Activated CD4-positive, CD25-positive, alpha-beta regulatory T cell treated with anti-CD3 and anti-CD28 coated beads, Interleukin-2, amount 50 U/mL, for 72 hours (primary cell): Measurements from ENCODE around the gene SAMSN1.
"Not testable (repeated sequence)": the region's sequence is repeated elsewhere in the genome, so short reads cannot be mapped to it uniquely, and the experiment has no call there.

Source experiments
- DNase-seq: peaks from one replicate; pipeline ENCODE4 v3.0.0; 2021

SAMSN1 gene

DNA sequence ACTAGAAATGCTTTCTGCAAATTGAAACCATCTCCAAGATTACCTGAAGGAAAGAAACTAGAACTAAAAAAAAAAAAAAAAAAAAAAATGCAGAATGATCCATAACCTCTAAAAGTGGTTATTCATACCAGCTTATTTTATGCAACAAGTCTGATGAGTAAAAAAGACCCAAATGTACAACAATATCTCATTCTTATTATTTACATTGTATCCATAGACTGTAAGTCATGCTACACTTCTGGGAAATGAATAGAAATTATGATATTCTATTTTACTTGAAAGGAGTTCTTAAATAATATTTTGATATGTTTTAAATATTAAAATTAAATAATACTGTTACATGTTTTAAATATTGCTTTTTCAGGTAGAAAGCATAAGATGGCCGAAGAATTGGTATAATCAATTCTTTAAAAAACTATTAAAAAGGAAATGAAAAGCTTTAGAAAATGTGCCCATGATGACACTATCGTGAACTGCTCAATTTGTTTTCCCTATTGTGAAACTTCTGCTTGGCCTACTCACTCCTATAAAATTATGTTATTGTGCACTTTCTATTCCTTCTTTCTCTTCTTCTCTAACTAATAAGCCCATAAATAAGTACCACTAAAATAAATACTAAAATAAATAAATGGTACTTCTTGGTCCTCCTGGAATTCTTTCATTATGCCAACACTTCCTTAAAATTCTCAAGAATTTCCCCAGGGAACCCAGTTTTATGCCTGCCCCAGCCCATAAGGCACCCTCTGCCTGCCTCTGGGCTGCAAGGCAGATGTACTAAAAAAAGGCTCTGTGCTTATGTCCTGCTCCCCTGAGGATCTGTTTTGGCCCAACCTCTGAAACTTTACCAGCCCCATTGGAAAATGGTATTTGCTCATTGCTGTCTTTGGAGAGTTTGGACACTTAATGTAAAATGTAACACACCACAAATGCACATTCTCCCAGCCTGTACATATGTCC, 18.1 kb downstream of the SAMSN1 start:
- no peak for DNase-seq

DNA sequence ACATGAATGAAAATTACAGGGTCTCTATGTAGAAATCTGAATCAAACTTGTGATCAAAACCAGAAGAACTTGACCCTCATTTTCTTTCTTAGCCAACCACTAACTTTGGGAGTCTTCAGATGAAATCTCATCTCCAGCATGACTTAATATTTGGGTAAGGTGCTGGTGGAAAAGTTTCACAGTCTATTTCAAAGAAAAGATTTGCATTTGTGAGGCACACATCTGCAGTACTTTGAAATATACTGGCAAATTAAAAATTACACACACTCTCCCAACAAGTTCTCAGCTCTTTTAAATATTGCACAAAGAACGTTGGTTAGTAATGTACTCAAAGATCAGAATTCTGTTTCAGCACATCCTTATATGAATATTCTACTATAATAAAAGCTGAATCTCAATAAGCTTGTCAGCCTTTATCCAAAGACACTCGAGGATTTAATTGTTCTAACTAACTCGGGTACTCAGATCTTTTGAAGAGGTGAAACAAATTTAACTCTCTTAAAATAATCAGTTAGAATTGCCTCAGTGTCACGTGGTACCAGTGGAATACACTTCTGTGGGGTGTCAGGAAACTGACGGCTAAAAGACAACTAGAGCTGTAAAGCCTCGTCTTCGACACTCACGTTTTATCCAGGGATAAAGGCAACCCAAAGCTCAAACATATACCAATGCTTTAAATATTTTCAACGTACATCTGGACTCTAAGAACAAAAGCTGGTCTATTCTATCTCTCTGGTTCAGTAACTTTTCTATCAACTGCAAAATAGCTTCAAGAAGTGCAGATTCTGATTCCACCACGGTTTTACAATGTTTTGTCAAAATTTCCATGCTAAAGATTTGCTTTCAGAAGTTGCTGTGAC, 19.0 kb downstream of the SAMSN1 start:
- DNase-seq = no peak

DNA sequence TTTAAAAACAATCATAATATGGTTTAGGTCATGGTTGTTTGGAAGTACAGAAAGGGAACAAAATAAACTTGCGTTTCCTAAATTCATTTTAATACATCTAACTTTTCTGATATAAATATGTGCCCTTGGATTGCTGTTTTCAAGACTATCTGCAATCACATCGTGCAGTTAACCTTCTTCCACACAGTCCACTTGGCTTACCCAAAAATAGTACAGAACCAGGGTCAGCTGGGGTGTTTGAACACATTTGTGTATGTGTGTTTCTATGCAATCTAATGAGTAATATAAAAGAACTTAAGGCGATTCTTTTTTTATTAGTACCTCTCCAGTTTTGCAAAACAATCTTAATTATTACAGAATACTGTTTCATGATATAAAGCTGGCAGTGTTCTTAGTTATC, 19.9 kb downstream of the SAMSN1 start:
- DNase-seq = no peak

DNA sequence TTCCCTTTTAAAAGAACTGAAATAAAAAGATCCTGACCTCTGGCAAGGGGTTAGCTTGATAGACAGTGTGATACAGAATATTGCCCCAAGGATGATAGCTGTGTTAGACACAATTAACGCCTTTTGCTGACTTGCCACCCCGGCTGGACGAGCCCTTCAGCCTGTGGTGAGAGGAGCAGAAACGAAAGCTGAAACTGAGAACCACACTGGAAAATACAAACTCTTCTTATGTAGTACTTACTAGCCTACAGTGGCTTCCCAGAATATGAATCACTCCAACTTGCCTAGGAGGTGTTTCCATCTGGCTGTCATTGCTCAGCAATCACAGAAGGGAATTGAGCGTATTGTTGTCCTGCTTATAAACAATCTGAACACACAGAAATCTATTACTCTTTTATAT, 22.9 kb downstream of the SAMSN1 start:
- peak; percentile 42 for DNase-seq

DNA sequence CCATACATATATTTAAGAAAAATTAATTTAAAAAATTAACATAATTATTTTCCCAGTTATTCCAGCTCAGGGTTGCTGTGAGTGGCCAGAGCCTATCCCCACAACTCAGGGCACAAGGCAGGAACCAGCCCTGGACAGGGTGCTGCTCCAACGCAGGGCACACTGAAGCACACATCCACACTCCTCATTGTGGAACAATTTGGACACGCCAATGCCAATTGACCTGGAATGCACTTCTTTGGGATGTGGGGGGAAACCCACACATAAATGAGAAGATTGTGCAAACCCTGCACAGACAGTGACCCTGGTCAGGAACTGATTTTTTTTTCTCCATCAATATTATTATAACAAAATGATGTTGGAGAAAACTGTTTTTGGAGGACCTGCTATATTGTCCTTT, 23.4 kb downstream of the SAMSN1 start:
- DNase-seq = no peak

DNA sequence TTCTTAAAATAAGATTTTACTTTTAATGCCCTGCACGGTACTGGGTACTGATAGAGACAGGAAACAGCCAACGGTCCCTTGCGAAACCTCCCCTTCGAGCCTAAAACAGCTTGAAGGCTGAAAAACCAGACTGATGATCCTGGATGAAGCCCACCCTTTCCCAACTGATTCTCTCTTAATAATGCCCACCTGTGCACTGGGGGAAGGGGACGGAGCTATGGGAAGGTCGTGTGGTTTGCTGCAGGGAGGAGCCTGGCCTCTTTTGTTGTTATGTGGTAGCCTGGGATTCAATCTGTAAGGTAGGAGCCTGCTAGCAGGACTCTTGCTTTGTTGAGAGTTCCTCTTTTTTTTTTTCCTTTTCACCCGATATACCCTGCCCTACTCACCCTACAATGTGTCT, 25.6 kb downstream of the SAMSN1 start:
- no peak for DNase-seq

DNA sequence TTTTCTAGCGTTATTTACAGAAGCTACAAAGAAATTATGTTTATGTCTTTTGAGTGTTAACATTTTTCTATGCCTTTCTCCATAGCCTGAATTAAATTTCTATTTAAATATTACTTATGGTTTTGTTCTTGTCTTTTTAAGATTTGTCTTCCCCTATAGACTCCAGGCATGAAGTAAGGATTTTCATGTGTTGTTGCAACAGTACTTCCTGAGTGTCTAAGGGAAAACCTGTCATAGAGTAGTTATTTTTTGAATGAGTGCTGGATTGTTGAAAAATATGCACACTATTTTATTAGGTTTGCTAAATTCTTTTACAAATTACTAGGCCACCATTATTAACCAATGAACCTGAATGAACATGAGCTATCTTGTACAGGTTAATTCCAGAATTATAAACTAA, 27.1 kb downstream of the SAMSN1 start:
- DNase-seq = no peak

DNA sequence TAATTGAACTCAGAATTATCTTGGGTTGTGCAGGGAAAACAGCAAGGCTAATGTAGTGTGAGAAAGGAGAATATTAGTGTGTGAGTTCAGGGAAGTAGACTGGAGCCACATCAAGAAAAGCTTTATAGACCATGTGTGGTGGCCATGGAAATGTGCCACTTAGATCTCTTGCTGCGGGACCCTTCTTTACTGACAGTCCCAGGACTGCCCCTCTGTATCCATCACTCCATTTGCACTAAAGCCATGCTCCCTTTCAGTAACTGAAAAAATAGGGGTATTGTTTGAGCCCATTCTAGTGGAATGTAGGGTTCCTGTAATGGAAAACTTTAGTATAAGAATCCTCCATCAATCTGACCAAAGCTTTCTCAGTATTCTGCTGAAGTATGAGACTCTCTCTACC, 32.3 kb downstream of the SAMSN1 start:
- DNase-seq = no peak

DNA sequence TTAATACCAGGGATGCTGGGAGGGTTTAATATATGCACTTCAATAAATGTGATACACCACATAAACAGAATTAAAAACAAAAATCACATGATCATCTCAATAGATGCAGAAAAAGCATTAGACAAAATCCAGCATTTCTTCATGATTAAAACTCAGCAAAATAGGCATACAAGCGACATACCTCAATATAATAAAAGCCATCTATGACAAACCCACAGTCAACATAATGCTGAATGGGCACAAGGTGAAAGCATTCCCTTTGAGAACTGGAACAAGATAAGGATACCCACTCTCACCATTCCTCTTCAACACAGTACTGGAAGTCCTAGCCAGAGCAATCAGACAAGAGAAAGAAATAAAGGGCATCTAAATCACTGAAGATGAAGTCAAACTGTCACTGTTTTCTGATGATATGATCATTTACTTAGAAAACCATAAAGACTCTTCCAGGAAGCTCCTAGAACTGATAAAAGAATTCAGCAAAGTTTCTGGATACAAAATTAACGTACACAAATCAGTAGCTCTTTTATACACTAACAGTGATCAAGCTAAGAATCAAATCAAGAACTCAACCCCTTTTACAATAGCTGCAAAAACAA, 39.2 kb downstream of the SAMSN1 start:
- not testable (repeated sequence) for DNase-seq

DNA sequence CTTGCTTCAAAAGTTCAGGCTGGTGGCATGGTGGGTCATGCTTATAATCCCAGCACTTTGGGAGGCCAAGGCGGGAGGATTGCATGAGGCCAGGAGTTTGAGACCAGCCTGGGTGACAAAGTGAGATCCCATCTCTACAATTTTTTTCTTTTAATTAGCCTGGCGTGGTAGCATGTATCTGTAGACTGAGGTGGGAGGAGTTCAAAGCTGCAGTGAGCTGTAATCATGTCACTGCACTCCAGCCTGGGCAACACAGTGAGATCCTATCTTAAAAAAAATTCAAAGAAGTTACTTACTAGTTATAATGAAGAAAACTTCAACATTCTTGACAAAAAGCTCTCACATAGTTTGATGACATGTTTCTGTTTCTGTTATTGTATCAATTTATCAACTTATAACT, 45.2 kb downstream of the SAMSN1 start:
- no peak for DNase-seq

DNA sequence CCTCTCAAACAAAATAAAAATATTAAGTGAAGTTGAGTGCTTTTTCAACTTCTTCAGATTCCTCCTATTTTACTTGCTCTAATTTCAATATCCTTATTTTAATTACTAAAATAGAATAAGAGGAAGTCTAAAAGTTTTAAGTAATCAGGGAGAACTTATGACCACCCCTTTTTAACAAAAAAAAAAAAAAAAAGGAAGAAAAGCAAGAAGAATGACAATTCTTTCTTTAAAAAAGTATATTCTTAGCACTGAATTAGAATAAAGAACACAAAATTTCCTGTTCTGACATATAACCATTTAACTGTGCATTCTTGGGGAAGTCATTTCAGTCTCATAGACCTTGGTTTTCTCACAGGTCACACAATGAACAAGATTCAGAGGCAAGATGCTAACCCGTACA, 46.8 kb downstream of the SAMSN1 start:
- DNase-seq = no peak

DNA sequence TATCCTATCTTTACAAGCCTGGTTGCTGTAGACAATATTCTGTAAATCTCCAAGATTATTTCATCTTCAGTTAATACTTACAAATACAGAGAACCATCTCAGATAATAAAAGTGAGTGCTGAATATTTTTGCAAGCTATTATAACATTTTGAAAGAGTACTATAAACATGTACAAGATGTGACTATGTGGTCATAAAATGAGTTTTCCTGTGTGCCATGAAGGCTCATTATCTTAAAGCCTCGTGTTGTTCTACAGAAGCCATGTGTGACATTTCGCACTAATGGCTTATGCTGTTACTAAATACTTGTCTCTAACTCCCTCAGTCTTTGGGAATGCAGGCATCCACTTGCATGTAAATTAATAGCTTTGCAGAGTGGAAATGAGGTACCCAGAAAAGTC, 48.3 kb downstream of the SAMSN1 start:
- DNase-seq = no peak

DNA sequence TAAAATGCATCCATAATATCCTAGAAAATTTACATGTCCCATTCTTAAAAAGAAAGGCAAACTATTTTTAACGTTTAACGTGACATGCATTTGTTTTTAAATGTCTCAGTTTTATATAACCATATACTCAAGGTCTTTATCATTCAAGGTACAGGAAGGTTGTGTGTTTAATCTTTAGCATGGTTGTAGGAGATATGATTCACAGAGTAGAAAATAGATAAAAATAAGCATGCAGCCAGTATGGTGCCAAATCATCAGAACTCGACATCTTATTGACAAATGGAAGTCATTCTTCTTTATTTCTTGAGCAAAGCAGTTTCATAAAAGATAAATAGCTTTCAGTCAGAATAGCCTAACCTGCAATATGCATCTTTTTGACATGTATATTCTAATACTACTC, 51.0 kb downstream of the SAMSN1 start:
- no peak for DNase-seq

DNA sequence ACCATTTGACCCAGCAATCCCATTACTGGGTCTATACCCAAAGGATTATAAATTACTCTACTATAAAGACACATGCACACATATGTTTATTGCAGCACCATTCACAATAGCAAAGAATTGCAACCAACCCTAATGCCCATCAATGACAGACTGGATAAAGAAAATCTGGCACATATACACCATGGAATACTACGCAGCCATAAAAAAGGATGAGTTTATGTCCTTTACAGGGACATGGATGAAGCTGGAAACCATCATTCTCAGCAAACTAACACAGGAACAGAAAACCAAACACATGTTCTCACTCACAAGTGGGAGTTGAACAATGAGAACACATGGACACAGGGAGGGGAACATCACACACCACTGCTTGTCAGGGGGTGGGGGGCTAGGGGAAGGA, 51.9 kb downstream of the SAMSN1 start:
- DNase-seq = not testable (repeated sequence)

DNA sequence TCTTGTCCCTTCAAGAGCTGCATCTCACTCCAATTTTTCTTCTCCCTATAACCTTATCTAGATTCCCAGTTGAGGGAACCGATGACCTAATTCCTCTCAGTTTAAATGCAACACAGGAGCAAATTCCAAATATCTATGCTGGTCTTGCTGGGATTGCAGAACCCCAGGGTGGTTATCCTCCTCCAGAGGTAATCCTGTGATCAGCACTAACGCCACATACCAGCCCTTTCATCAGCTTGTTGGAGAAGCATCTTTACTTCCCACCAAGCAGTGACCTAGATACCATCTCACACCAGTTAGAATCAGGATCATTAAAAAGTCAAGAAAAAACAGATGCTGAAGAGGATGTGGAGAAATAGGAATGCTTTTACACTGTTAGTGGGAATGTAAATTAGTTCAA, 52.4 kb downstream of the SAMSN1 start:
- DNase-seq = no peak

DNA sequence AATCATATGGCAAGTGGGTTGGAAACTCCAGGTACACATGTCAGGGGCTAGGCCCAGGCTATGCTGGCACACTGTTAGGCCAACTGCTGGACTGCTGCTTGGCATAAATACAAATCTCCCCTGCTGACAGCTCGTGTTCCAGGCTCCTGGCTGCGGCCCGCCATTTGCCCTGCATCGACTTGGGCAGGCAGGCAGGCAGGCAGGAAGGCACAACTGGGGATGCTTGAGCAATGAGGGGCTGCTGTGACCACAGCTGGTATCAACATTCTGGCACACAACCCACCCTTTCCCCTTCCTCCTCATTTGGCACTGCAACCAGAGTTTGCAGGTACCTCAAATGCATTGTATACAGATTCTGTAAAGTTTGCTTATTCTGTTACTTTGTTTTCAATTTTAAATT, 53.2 kb downstream of the SAMSN1 start:
- DNase-seq = no peak

DNA sequence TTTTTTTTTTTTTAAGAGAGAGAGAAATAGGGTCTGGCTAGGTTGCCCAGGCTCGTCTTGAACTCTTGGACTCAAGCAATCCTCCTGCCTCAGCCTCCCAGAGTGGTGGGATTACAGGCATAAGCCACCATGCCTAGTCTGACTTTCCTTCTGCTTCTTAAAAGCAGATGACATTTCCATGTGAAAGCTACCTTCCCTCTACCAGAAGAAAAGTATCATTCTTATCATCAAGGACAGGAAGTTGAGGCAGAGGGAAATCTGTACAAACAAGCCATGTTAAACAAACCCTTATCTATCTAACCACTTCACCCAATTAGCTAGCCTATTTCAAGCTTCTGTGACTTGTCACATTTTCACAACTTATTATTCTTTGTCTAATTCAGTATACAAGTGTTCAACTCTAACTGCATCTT, 54.8 kb downstream of the SAMSN1 start:
- no peak for DNase-seq

DNA sequence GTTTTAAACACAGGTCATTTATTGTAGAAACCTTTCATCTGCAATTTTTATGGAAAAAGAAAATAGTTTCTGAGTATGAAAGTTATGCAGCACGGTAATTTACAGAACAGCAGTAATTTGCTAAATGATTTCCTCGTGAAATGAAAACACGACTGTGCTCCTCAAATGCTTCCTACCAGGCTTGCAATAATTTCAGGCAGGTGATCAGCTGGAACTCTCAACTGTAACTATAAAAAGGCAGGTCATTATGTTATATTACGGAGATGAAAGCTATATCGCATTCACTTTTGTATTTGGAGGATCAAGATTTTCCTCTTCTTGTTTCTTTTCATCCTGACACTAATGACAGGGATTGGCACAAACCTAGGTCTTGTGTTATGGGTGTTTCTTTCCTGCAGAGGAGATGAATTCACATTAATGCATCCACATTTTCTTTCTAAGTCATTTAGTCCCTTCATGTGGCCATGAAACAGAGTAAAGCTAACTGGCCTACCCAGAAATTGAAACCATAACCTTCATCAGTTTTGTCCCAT, 57.4 kb downstream of the SAMSN1 start:
- no peak for DNase-seq

DNA sequence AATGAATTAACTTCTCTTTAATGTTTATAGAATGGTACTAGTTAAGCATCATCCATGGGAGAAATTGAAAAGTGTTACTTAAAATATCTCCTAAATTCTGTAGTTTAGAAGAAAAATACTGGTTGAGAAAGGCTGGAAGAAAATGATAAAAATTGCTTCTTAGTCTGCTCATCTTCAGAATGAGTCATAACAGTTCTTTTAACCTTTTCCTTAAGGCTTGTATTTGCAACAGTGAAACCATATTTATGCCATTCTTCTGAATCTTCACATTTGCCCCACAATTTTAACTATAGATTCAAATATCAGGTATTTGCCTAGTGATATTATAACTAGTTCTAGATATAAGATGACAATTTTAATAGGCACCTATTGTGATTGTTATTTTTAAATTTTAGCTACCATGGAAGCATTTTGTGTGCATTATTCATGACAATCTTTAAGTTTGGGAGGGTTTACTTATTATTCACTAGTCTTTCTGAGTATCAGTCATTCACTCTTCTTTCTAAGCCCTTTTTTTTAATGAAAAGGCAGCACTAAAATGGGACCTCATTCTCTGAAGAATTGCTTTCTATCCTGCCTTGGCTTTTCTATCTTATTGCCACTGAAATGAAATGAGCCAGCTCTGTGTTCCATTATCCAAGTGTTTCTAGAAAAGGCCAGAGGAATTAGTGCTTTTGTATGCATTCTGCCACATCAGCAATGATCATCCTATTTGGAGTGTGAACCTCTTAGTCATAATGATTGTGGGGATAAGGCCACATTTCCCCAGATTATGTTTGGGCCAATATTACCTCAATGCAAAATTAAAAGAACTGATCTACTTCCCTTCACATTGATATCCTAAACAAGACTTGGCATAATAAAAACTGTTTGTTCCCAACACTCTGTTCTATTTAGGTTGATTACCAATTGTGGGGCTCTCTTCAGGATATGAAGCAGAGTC, 58.4 kb downstream of the SAMSN1 start:
- DNase-seq = no peak

DNA sequence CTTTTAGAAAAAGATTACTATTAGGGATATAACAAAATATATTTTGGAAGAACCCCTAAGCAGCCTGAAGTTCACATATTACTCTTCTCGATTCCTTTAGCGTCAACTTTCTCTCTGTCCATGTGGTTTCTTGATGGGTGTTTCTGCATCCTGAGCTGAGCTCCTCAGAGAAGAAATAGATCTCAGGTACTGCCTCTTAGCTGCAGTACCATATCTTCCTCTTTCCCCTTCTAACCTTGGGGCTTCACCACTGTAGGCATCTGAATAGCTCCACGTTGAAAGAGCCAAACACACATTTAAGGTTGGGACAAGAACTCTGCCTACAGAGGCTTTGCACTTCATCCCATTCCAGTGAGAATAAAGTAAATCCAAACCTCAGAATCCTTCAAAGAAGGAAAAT, 59.2 kb downstream of the SAMSN1 start:
- no peak for DNase-seq

DNA sequence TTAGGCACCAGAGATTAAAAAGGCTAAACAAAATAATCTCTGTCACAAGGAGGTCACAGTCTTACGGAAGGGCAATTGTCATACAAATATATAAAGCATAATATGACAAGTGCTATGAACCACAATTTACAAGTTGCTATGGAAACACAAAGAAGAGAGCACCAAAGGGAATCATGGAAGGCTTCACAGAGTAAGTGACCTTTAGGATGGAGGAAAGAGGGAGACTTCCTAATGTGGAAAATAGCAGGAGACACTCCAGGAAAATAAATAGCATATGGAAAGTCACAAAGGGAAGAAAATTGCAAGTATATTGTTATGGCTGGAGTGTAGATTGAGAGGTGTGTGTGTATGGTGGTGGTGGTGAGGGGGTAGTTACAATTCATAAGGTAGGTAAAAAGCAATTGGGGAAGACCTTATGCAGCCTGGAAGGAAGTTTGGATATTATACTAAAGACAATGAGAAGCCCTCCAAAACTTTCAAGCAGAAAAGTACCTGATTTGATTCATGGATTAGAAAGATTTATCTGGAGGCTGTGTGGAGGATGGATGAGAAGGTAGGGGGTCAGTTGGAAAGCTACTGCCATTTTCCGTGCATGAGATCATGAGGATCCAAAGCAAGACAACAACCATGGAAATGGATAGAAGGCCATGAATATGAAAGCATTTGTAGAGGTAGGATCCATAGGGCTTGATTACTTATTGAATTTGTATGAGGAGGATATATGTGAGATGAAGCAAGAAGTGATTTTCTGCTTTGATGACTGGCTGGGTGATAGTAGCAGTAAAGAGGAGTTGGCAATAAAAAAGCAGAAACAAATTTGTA, 61.7 kb downstream of the SAMSN1 start:
- no peak for DNase-seq
